ENCODE data around the gene NOPCHAP1.
"Not testable (repeated sequence)": the region's sequence is repeated elsewhere in the genome, so short reads cannot be mapped to it uniquely, and the experiment has no call there.

The NOPCHAP1 gene

GRCh38 chr12:104966677-104967076 is 19.4 kb upstream of the NOPCHAP1 start:
- DNase-seq, result no peak

DNA sequence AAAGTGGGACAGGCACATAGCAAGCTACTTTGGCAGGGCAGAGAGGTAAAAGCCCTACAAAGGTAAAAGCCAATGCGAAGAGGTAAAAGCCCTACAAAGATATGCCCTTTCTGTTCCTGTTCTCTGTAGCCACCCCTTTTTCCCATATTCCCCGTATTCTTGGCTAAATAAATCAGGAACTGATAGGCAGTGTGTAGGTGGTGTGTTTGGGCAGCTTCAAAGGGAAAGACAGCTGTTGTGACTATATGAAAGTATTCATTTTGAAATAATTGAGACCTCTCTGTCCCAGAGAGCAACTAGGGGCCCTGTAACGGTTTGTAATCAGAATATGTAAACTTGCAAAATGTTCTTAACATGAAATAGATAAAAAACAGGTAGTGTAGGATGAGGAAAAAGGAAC is 16.8 kb upstream of the NOPCHAP1 start:
- DNase-seq, result no peak

- no peak for DNase-seq
Observed at GRCh38 chr12:104971306-104971705, 14.8 kb upstream of the NOPCHAP1 start.

- no peak for DNase-seq
Observed at GRCh38 chr12:104973250-104973649, 12.9 kb upstream of the NOPCHAP1 start.

DNA sequence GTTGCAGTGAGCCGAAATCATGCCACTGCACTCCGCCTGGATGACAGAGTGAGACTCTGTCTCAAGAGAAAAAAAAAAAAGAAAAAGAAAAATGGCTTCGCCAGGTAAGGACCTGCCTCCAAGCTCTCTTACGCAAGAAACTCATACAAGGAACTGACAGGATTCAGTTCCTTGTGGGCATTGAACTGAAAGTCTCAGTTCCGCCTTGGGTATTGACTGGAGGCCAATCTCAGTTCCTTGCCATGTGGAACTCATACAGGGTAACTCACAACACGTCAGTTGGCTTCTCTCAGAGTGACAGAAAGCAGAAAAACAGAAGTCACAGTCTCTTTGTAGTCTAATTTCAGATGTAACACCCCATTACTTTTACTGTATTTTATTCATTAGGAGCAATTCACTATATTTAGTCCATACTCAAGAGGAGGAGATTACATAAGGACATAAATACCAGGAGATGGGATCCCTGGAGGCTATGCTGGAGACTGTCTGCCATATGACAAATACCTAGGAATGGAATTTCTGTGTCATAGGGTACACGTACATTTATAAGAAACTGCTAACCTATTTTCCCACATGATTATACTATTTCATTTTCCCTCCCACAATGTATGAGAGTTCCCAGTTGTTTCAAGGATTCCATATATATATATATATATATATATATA is 11.4 kb upstream of the NOPCHAP1 start:
- no peak for DNase-seq

GRCh38 chr12:104975587-104976343 is 10.4 kb upstream of the NOPCHAP1 start:
- no peak for DNase-seq

GRCh38 chr12:104976703-104977102 is 9.4 kb upstream of the NOPCHAP1 start:
- no peak for DNase-seq

GRCh38 chr12:104977688-104978087 is 8.4 kb upstream of the NOPCHAP1 start:
- not testable (repeated sequence) for DNase-seq

DNA sequence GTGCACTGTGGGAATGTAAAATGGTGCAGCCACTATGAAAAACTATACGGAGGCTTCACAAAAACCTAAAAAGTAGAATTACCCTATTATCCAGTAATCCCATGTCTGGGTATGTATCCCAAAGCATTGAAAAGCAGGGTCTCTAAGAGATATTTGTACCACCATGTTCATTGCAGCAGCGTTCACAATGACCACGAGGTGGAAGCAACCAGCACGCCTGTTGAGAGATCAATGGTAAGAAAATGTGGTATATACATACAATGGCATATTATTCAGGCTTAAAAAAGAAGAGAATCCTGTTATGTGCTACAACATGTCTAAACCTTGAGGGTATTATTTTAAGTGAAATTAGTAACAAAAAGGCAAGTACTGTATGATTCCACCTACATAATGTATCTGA is 910 bp upstream of the NOPCHAP1 start:
- DNase-seq, result peak; percentile 30

- DNase-seq, result no peak
Observed at GRCh38 chr12:104990950-104991349, 4.8 kb downstream of the NOPCHAP1 start.

GRCh38 chr12:104991565-104992128 is 5.5 kb downstream of the NOPCHAP1 start:
- no peak for DNase-seq

DNA sequence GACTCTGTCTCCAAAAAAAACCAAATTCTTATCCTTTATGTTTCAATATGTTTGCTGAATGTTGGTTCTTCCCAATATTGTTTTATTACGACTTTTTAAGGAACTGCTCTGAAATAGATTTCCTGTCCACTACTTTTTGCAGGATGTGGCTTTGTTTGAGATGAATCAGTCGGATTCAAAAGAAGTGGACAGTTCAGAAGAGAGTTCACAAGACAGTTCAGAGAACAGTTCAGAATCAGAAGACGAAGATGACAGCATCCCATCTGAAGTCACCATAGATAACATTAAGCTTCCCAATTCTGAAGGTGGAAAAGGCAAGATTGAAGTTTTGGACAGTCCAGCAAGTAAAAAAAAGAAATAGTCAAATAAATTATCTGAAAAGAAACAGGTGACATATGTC is 8.2 kb downstream of the NOPCHAP1 start:
- no peak for DNase-seq

DNA sequence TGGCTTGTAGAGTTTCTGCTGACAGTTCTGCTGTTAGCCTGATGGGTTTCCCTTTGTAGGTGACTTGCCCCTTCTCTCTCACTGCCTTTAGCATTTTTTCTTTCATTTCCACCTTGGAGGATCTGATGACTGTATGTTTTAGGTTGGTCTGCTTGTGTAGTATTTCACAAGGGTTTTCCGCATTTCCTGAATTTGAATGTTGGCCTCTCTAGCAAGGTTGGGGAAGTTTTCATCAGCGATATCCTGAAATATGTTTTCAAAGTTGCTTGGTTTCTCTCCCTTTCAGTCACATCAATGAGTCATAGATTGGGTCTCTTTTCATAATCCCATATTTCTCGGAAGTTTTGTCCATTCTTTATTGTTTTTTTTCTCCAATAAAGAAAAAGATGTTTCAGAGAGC is 11.4 kb downstream of the NOPCHAP1 start:
- no peak for DNase-seq

DNA sequence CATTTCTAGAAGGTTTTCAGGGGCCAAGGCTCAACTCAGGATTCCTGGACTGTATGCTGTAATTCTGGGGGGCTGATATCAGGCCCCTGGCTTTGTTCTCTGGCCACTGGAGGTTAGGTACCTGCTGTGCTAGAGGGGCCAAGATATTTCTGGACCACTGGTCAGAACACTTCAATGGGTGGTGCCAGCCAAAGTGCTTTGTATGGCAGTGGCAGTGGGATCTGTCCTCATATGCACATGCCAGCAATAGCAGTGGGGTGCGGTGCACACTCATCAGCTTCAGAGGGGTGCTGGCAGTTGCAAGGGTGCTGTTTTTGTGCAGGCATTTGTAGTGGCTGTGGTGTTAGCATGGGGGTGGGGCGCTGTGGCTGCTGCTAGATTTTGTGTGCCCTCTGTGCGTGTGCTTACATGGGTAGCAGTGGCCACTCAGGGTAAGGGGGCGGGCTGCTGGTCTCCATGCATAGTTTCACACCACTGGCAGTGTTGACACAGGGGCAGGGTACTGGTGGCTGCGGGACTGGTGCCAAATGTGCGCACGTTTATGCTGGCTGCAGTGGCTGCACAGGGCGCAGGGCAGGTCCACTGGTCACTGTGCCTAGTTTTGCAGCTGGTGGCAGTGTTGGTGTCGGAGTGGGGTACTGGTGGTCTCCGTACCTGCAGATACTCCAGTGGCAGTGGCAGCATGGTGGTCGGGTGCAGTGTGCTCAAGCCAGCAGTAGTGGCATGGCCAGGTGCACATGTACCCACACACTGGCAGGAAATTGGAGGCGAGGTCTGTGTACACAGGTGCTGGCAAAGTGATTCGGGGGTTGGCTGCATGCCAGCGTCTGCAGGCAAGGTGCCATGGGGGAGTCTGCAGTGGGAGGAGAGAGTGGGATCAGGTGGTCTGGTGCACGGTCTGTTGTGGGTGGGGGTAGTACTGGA is 12.6 kb downstream of the NOPCHAP1 start:
- no peak for DNase-seq

- DNase-seq, result no peak
Observed at GRCh38 chr12:104999347-104999685, 13.2 kb downstream of the NOPCHAP1 start.

DNA sequence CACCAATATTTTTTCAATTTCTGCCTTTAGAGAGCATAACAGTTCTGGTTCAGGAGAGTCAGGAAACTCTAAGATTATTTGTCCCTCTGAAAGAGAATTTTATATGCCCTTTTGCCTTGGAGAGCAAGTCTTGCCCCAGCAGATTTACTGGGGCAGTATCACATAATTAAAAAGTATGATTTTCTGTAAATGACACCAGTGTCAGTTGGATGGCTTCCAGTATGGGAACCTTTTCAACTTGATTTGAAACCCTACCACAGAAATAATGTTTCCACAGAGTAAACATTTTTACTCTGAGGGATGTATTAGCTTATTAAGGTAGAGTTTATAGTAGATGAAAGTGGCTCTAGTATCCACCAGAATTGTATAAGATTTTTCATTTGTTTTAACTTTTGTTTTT is 15.4 kb downstream of the NOPCHAP1 start:
- no peak for DNase-seq

GRCh38 chr12:105013892-105014291 is 27.8 kb downstream of the NOPCHAP1 start:
- DNase-seq, result no peak

DNA sequence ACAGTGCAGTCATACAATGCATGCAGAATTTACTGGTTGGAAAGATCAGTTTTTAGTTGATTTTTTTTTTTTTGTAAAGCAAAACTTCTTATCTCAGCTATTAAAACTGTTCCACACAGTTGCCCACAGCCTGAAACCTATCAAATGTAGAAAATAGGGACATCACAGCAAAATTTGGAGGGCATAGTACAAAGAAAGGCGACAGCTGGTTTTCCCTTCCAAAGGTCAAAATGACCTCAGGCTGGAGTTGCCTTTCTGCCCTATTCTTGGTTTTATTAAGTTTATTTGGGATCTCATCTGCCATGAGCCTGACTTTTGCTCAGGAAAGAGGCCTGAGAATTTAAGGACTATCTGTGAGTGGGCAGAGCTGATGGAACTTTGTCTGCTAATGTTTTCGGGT is 28.5 kb downstream of the NOPCHAP1 start:
- no peak for DNase-seq

- DNase-seq, result no peak
Observed at GRCh38 chr12:105015543-105015942, 29.4 kb downstream of the NOPCHAP1 start.

DNA sequence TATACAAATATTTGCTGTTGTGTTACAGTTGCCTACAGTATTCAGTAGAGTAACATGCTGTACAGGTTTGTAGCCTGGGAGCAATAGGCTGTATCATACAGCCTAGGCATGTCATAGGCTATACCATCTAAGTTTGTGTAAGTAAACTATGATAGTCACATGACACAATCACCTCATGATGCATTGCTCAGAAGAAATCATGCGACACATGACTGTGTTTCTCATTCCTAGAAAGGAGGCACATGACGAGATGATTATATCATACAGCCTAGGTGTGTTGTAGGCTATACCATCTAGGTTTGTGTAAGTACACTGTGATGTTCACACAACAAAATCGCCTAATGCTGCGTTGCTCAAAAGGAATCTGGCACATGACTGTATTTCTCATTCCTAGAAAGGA is 31.9 kb downstream of the NOPCHAP1 start:
- DNase-seq, result no peak

DNA sequence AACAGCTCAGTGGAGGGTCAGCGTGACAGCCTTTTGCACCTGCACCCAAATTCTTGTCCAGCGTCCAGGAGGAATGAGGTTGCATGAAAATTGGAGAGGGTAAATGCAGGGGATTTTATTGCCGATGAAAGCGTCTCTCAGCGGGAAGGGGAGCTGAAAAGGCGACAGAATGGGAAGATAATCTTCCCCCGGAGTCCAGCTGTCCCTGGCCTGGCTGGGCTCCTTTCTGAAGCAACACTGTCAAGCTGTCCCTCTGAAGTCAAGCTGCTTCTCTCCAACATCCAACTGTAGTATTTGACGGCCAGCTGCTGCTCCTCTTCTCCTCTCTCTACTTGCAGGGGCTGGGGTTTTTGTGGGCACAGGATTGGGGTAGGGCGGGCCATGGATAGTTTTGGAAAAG is 32.7 kb downstream of the NOPCHAP1 start:
- DNase-seq, result no peak

GRCh38 chr12:105020241-105020962 is 34.3 kb downstream of the NOPCHAP1 start:
- no peak for DNase-seq

- DNase-seq, result no peak
Observed at GRCh38 chr12:105024928-105025327, 38.8 kb downstream of the NOPCHAP1 start.

Measured in OCI-M1 (cell line).